GM19397 (cell line): Measurements from ENCODE around the gene ANKRD49.

Source experiments
- ATAC-seq: cut with Tn5 transposase; IDR thresholded peaks from one replicate; pipeline ENCODE4 v1.9.1; 2021; ENCODE audit warnings: mild to moderate bottlenecking, moderate library complexity; ENCODE audit not compliant: unreplicated experiment

Gene ANKRD49, protein sequence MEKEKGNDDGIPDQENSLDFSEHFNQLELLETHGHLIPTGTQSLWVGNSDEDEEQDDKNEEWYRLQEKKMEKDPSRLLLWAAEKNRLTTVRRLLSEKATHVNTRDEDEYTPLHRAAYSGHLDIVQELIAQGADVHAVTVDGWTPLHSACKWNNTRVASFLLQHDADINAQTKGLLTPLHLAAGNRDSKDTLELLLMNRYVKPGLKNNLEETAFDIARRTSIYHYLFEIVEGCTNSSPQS

GRCh38 chr11:94493281-94494125 is at the start of gene ANKRD49, which contains the start of gene MRE11:
Gene ANKRD49, plus strand, starts transcription at chr11:94493984. Its CDS starts 2,710 bp downstream, at chr11:94496694.
Gene MRE11, minus strand, starts transcription at chr11:94493844. Its CDS starts 1,043 bp downstream, at chr11:94492801.
- ATAC-seq, result peak; percentile 100

DNA sequence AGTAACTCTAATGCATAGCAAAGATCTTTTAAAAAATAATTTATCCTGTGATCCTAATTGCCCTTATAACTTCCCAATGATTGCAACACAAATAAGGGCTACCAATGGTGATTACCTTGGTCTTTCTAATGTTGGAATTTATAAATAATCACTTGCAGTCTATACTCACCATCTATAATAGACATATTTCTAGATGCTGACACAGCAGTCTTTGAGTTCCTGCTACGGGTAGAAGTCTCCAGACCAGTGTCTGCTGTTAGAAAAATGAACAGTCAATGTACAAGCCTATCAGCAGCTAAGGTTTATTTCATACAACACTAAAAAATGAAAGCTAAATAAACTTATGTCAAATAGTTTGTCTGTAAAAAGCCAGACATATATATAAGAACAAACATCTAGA is 48.1 kb upstream of the ANKRD49 start:
- no peak for ATAC-seq

GRCh38 chr11:94447149-94447548 is 46.6 kb upstream of the ANKRD49 start:
- ATAC-seq, result no peak

DNA sequence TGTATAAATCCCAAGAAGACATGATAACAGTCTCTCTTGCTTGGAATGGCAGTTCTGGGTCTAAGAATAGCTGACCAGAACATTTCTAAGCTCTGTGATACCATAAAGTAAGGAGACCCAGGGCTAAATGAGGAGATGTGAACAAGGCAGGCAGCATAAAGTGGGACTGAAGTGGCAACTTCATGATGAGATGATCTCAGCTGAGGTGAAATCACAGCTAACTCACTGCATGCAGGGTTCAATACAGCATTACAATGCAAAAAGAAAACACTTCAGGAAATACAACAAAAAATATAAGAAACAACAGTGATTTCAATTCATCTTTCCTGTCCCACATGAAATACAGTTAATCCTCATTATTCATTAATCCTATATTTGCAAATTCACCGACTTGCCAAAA is 44.8 kb upstream of the ANKRD49 start:
- ATAC-seq, result no peak

DNA sequence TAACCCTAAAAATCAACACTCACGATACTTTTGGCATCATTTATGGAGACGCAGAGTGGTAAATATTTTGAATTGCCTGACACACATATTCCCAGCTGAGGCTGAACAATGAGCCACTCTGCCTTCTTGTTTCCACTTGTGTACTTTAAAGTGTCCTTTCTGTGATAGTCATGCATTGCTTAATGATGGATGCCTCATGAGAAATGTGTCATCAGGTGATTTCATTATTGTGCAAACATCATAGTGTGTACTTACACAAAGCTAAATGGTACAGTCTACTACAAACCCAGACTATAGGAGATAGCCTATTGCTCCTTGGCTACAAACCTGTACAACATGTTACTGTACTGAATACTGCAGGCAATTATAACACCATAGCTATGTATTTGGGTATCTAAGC is 44.3 kb upstream of the ANKRD49 start:
- no peak for ATAC-seq

DNA sequence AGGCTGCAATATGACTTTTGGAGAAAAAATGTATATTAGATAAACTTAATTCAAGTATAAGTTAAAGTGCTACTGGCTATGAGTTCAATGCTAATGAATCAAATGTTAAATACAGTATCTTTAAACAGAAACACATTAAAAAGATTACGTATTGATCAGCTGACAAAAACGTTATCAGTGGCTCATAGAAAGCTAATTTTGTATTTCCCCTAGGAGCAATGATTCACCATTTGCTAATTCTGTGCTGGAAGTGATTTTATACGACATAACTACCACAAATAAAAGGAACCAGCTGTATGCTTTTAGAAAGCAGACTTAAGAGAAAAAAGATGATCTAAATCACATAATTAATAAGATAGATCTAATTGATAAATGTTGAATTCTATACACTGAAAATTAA is 43.7 kb upstream of the ANKRD49 start:
- no peak for ATAC-seq

DNA sequence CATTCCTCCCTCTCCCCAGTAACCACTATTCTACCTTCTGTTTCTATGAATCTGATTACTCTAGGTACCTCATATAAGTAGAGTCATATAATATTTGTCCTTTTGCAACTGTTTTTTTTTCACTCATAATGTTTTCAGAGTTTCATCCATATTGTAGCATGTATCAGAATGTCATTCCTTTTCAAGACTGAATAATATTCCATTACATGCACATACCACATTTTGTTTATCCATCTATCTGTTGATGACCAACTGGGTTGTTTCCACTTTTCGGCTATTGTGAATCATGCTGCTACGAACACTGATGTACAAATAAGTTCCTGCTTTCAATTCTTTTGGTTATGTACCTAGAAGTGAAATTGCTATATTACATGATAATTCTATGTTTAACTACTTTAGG is 40.8 kb upstream of the ANKRD49 start:
- ATAC-seq, result no peak

DNA sequence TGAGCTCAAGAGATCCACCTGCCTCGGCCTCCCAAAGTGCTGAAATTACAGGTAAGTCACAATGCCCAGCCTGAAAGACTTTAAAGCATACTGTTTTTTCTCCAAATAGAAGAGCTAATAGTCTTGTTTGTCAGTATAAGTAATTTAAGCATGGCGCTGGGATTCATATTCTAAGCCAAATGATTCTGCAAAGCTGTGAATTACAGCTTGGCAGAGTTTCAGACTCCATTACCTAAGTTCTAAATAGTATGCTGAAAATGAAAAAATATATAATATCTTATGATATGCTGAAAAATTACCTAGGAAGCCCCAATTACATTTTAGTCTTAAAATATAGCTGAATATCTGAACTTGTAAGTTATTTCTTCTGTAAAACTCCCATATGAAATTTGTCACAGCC is 39.5 kb upstream of the ANKRD49 start:
- ATAC-seq, result no peak

DNA sequence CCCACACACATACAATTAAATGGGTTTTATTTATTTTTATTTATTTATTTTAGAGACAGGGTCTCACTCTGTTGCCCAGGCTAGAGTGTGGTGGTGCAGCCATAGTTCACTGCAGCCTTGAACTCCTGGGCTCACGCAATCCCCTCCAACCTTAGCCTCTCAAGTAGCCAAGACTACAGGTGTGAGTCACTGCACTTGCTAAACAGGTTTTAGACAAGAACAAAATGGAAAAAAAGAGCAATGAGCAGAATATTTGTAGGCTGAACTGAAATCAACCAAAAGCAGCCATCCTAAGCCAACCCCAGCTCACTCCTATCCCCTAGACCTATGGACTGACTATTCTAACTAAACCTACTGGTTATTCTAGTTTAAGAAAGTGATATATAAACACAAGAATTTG is 37.9 kb upstream of the ANKRD49 start:
- no peak for ATAC-seq

DNA sequence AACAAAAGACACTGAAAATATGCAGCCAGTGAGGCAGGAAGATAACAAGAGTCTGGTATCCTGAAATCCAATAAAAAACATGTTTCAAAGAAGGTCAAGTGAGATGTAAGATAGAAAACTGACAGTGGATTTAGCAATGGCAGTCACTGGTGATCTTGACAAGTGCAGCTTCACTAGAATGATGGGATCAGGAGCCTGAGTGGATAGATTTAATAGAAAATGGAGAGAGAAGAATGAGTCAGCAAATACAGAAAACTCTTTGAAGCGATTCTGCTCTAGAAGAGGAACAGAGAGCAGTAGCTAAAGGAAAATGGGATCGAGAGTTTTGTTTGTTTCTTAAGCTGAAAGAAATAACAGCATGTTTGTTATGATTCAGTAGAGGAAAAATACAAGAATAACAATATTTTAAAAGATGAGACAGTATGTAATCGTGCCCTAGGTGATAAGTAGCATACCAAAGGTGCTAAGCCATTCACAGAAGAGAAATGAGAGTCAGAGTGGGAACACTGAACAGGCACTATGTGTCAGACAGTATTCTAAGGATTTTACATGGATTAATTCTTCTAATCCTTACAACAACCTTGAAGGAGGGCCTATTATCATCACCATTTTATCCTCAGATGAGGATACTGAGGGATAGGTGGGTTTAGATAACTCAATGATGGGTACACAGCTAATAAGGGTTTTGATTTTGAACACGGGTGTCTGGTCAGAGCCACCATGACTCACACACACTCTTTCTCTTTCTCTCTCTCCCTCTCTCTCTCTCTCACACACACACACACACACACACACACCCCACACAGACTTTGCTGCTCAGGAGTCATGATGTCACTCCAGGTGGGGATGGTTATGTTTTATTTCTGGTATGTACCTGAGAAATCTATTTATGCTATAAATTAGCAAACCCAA is 36.4 kb upstream of the ANKRD49 start:
- ATAC-seq, result no peak

DNA sequence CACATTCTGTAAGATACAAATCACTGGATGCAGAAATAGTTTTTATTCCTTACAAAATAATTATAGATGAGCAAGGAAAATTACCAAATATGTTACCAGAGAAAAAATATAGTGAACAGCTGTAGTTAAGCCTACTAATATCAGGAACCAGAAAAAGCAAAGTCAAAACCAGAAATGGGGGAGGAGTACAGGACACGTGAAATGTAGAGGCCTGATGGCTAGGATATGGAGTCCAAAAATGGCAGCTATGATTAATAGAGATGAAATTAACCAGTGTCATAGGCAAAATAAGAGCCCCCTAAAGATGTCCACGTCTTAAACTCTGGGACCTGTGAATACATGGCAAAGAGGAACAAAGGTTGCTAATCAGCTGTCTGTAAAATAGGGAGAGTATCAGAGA is 34.2 kb upstream of the ANKRD49 start:
- ATAC-seq, result no peak

DNA sequence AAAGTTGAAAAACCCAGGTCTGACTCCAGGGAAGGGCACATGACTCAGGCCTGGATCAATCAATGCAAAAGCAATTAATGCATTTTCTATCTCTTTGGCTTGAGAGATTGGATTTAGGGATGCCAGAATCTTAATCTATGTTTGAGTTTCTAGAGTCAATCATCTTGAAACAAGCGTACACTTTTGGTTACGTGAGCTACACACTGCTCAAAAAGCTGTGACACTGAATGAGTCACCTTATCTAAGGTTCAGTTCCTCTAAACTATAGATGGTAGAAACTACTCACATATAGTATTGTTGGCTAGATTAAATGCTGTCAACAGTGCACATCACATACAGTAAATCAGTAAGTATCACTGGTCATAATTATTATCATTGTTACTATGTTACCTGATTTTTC is 24.4 kb upstream of the ANKRD49 start:
- peak; percentile 75 for ATAC-seq

GRCh38 chr11:94472916-94473799 is 20.6 kb upstream of the ANKRD49 start:
- peak; percentile 76 for ATAC-seq

GRCh38 chr11:94477624-94478023 is 16.2 kb upstream of the ANKRD49 start:
- no peak for ATAC-seq

- no peak for ATAC-seq
These were observed 12.4 kb upstream of the ANKRD49 start for GRCh38 chr11:94481342-94481741.

DNA sequence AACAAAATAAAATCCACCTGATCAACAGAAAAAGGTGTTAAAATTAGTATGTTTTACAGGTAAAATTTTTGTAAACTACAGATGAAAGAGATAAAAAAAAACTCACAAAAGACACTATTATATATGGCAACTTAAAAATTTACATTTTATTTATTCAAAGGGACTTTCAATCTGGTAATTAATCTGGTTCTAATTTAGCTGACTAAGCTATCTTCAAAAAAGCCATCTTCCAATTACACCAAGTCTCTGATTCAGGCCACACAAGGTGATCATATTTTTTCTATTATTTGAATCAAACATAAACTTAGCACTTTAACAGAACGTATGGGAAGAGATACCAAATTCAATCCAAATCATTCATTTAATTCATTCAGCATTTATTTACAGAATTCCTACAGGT is 7.7 kb upstream of the ANKRD49 start:
- no peak for ATAC-seq

DNA sequence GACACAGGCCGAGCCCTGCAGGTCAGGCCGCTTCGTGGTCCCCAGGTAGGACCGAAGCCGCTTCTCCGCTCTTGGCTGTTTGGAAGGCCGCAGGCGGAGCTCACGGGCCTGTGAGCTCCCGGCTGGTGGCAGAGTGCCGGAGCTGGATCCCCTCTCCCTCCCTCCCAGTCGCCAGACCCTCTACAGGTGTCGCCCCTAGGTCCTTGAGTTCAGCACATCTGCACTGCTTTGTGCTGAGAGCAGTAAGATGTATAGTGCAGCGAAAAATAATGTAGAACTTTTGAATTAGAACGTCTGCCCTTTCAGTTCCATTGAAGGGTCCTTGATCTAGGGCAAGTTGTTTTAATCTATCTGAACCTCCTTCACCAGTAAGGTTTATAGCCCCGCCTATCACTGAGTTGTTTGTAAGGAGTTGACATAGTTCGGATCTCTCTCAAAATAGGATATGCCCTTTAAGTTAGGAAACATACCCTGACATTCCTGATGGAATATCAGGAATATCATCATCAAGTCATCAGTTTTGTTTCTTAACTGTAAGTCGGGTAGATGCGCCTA is 419 bp downstream of the ANKRD49 start:
- ATAC-seq, result peak; percentile 67

DNA sequence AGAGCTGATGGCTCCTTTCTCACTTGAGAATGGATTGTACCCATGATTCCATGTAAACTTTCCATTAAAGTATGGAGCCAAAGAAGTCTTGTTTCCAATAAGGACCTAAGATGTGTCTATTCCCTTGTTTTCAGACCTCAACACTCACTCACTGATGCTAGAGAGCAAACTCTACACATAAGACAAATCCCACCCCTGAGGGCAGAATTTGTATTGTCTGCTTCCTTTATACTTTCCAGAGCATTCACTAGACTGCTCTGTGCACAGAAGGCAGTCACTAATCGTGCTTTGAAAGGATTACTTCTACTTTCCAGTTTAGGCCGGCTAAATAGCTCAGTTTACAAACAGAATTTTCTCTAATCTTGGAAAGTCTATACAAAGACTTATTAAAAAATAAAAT is 6.4 kb downstream of the ANKRD49 start:
- no peak for ATAC-seq

- no peak for ATAC-seq
These were observed 7.7 kb downstream of the ANKRD49 start for GRCh38 chr11:94501522-94501921.

GRCh38 chr11:94504689-94505293 is 11.0 kb downstream of the ANKRD49 start:
- ATAC-seq, result no peak
